Smooth muscle cell (in vitro differentiated cells): ENCODE results near the gene OOSP3. TPM values are rescaled to one million over a fixed set of nuclear protein-coding genes. Genes with fewer than 3 reads are reported as not detected.

Source experiments
- DNase-seq: peaks from one replicate; lab custom pipeline; 2025; ENCODE audit not compliant: unreplicated experiment; lab: John Stamatoyannopoulos, UW
- H2AFZ ChIP-seq: fragments of 200-600 bp; sonication (generic); 2 replicates; pipeline ENCODE4 v1.6.0; 2016; ENCODE audit warnings: antibody characterized with exemption, low read depth, mild to moderate bottlenecking
- H3F3A ChIP-seq: fragments of 200-600 bp; sonication (generic); 2 replicates; pipeline ENCODE4 v1.6.0; 2017; ENCODE audit warnings: antibody characterized with exemption, low read depth
- H3K27ac ChIP-seq: fragments of 200-600 bp; sonication (generic); 2 replicates; pipeline ENCODE4 v1.5.1; 2016; ENCODE audit warnings: low read depth, mild to moderate bottlenecking
- H3K27me3 ChIP-seq: fragments of 200-600 bp; sonication (generic); 2 replicates; pipeline ENCODE4 v1.6.1; 2016; ENCODE audit warnings: low read depth, mild to moderate bottlenecking
- H3K36me3 ChIP-seq: fragments of 200-600 bp; sonication (generic); 2 replicates; pipeline ENCODE4 v1.5.1; 2016; ENCODE audit warnings: low read depth
- H3K4me1 ChIP-seq: fragments of 200-600 bp; sonication (generic); 2 replicates; pipeline ENCODE4 v1.5.1; 2016; ENCODE audit warnings: low read depth
- H3K4me2 ChIP-seq: fragments of 200-600 bp; sonication (generic); 2 replicates; pipeline ENCODE4 v1.6.0; 2016; ENCODE audit warnings: mild to moderate bottlenecking
- H3K4me3 ChIP-seq: fragments of 200-600 bp; sonication (generic); 2 replicates; pipeline ENCODE4 v1.5.1; 2016; ENCODE audit warnings: mild to moderate bottlenecking
- H3K79me2 ChIP-seq: fragments of 200-600 bp; sonication (generic); 2 replicates; pipeline ENCODE4 v1.6.0; 2016; ENCODE audit warnings: low read depth, mild to moderate bottlenecking
- H3K9ac ChIP-seq: fragments of 200-600 bp; sonication (generic); 2 replicates; pipeline ENCODE4 v1.6.0; 2016; ENCODE audit warnings: low read depth
- H3K9me3 ChIP-seq: fragments of 200-600 bp; sonication (generic); replicated peaks from 2 replicates; pipeline ENCODE4 v1.5.1; 2016; ENCODE audit warnings: low read depth
- H4K20me1 ChIP-seq: fragments of 200-600 bp; sonication (generic); 2 replicates; pipeline ENCODE4 v1.6.0; 2016; ENCODE audit warnings: low read depth
- CTCF ChIP-seq: fragments of 200-600 bp; sonication (generic); IDR thresholded peaks from 2 replicates; pipeline ENCODE4 v1.5.1; 2017; ENCODE audit warnings: borderline replicate concordance, mild to moderate bottlenecking, antibody characterized with exemption; ENCODE audit not compliant: insufficient read depth, poor library complexity, severe bottlenecking
- WGBS: methylation state at CpG from one replicate; pipeline ENCODE4 v1.1.7; 2016; ENCODE audit warnings: low lambda C conversion rate; 5-methylcytosine and 5-hydroxymethylcytosine counted together
- polyA plus RNA-seq: library from polyadenylated mRNA; unstranded; fragments of >200 nt; fragmentation: Nextera tagmentation; extraction: Ambion mirVana; gene quantifications from 2 replicates; pipeline ENCODE4 v1.2.1, GENCODE V29; 2016
- total RNA-seq: library from RNA; depleted of rRNA; stranded (reverse); fragments of >200 nt; gene quantifications from 2 replicates; pipeline ENCODE4 v1.2.3, GENCODE V29; 2014

Gene OOSP3
- total and polyA plus RNA-seq, 2 experiments from 2014 or later: not detected

- TF ChIP-seq CTCF: no peak
- no peaks in the 10 kb centered on the region for H3K9me3 ChIP-seq
- 90% methylated on average over 4 of the region's 4 CpGs for WGBS
Observed at GRCh38 chr11:59941091-59941490, 62.5 kb downstream of the OOSP3 start.

GRCh38 chr11:59943997-59944714 lies 65.6 kb downstream of the OOSP3 start:
- no peaks in the 10 kb centered on the region for H3K36me3 ChIP-seq
- H2AFZ ChIP-seq: no peak overlapping the region
- no peak overlapping the region for H3K4me2 ChIP-seq
- H3K4me1 ChIP-seq: no peaks in the 10 kb centered on the region
- no peaks in the 10 kb centered on the region for H4K20me1 ChIP-seq
- no peak for TF ChIP-seq CTCF
- H3K79me2 ChIP-seq: no peaks in the 10 kb centered on the region
- no peak overlapping the region for H3K9ac ChIP-seq
- no peaks in the 10 kb centered on the region for H3K9me3 ChIP-seq
- WGBS: 84% methylated on average over 3 of the region's 3 CpGs
- DNase-seq: no peak
- H3K4me3 ChIP-seq: no peak overlapping the region
- H3K27me3 ChIP-seq: no peaks in the 10 kb centered on the region
- no peaks in the 10 kb centered on the region for H3F3A ChIP-seq
- no peak overlapping the region for H3K27ac ChIP-seq

More at GRCh38 chr11:59941091-59941490, 62.5 kb downstream of the OOSP3 start:
- Histone ChIP-seq H3K4me2 (no peak overlapping the region), H3K36me3 (no peaks in the 10 kb centered on the region), H3K27me3 (no peaks in the 10 kb centered on the region), H3F3A (no peaks in the 10 kb centered on the region), H3K4me1 (no peaks in the 10 kb centered on the region), H3K9ac (no peak overlapping the region), H3K79me2 (no peaks in the 10 kb centered on the region), H2AFZ (no peak overlapping the region), H3K27ac (no peak overlapping the region), H4K20me1 (no peaks in the 10 kb centered on the region), H3K4me3 (no peak overlapping the region)
- DNase-seq: no peak

GRCh38 chr11:59944720-59945119 lies 66.1 kb downstream of the OOSP3 start:
- Histone ChIP-seq H3K27me3 (no peaks in the 10 kb centered on the region), H3K9ac (no peak overlapping the region), H4K20me1 (no peaks in the 10 kb centered on the region), H3K4me2 (no peak overlapping the region), H3K4me1 (no peaks in the 10 kb centered on the region), H3K9me3 (no peaks in the 10 kb centered on the region), H3K4me3 (no peak overlapping the region), H3F3A (no peaks in the 10 kb centered on the region), H2AFZ (no peak overlapping the region), H3K79me2 (no peaks in the 10 kb centered on the region), H3K36me3 (no peaks in the 10 kb centered on the region), H3K27ac (no peak overlapping the region)
- WGBS: 72% methylated on average over 2 of the region's 2 CpGs
- TF ChIP-seq CTCF: no peak
- DNase-seq: no peak

Other genes starting within 250 kb of the OOSP3 start
- gene PATL1, start 209.7 kb upstream of the OOSP3 start, total RNA-seq: 18.0 and 35.2 TPM in 2 replicates
- gene PATL1, start 209.7 kb upstream of the OOSP3 start, polyA plus RNA-seq: 16.3 and 16.5 TPM in 2 replicates
- not detected in 2 replicates for gene OR10V1, start 164.9 kb upstream of the OOSP3 start, total RNA-seq
- not detected in 2 replicates for gene OR10V1, start 164.9 kb upstream of the OOSP3 start, polyA plus RNA-seq
- gene STX3, start 123.4 kb upstream of the OOSP3 start, total RNA-seq: 41.0 and 52.2 TPM in 2 replicates
- 24.1 and 26.6 TPM in 2 replicates for gene STX3, start 123.4 kb upstream of the OOSP3 start, polyA plus RNA-seq
- gene MRPL16, start 68.0 kb upstream of the OOSP3 start, total RNA-seq: 23.7 and 32.9 TPM in 2 replicates
- 45.7 and 48.9 TPM in 2 replicates for gene MRPL16, start 68.0 kb upstream of the OOSP3 start, polyA plus RNA-seq
- not detected in 2 replicates for gene CBLIF, start 33.3 kb upstream of the OOSP3 start, total RNA-seq
- gene CBLIF, start 33.3 kb upstream of the OOSP3 start, polyA plus RNA-seq: not detected in 2 replicates
- gene TCN1, start 12.3 kb upstream of the OOSP3 start, total RNA-seq: 4.3 and 11.1 TPM in 2 replicates
- not detected in 2 replicates for gene TCN1, start 12.3 kb upstream of the OOSP3 start, polyA plus RNA-seq
- not detected in 2 replicates for gene OOSP1, start 59.6 kb downstream of the OOSP3 start, total RNA-seq
- gene OOSP1, start 59.6 kb downstream of the OOSP3 start, polyA plus RNA-seq: not detected in 2 replicates
- not detected in 2 replicates for gene OOSP4A, start 85.3 kb downstream of the OOSP3 start, total RNA-seq
- gene OOSP4A, start 85.3 kb downstream of the OOSP3 start, polyA plus RNA-seq: not detected in 2 replicates
- gene OOSP4B, start 138.4 kb downstream of the OOSP3 start, total RNA-seq: not detected in 2 replicates
- not detected in 2 replicates for gene OOSP4B, start 138.4 kb downstream of the OOSP3 start, polyA plus RNA-seq
- not detected in 2 replicates for gene OOSP2, start 161.6 kb downstream of the OOSP3 start, total RNA-seq
- gene OOSP2, start 161.6 kb downstream of the OOSP3 start, polyA plus RNA-seq: not detected in 2 replicates
- not detected in 2 replicates for gene MS4A3, start 177.9 kb downstream of the OOSP3 start, total RNA-seq
- not detected in 2 replicates for gene MS4A3, start 177.9 kb downstream of the OOSP3 start, polyA plus RNA-seq
- not detected in 2 replicates for gene MS4A2, start 209.9 kb downstream of the OOSP3 start, total RNA-seq
- not detected in 2 replicates for gene MS4A2, start 209.9 kb downstream of the OOSP3 start, polyA plus RNA-seq